ENCODE results near the gene CNIH1.

Gene CNIH1

DNA sequence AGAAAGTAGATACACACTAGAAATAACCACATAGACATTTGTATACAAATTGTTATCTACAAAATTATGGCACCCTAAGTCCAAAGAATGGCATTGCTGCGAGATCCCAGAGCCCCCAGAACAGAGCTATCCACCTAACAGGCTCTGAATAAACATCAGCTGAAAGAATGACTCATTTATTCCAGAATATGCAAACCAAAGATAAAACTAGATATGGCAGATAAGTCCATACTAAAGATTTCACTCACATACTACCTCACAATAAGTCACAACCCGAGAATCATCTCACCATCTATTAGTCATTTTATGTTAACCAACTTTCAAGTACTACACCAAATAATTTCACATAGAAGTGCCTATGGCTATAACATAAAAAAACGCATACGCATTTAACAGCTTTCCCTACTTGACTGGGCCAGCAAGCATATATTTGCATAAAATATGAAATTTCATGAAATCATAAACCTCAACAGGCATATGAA, 5.6 kb downstream of the CNIH1 start:
- TF ChIP-seq, protein P1, sequence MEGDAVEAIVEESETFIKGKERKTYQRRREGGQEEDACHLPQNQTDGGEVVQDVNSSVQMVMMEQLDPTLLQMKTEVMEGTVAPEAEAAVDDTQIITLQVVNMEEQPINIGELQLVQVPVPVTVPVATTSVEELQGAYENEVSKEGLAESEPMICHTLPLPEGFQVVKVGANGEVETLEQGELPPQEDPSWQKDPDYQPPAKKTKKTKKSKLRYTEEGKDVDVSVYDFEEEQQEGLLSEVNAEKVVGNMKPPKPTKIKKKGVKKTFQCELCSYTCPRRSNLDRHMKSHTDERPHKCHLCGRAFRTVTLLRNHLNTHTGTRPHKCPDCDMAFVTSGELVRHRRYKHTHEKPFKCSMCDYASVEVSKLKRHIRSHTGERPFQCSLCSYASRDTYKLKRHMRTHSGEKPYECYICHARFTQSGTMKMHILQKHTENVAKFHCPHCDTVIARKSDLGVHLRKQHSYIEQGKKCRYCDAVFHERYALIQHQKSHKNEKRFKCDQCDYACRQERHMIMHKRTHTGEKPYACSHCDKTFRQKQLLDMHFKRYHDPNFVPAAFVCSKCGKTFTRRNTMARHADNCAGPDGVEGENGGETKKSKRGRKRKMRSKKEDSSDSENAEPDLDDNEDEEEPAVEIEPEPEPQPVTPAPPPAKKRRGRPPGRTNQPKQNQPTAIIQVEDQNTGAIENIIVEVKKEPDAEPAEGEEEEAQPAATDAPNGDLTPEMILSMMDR (conservative IDR thresholded peaks at IDR 0.05; ENCODE audit: low read depth, low read length), result no peak
- H3K4me3 ChIP-seq (ENCODE audit: low read depth, low read length), result no peak overlapping the region
- DNase-seq (ENCODE audit: low read depth), result peak; percentile 87

- TF ChIP-seq, protein P1 (conservative IDR thresholded peaks at IDR 0.05; ENCODE audit: low read depth, low read length), result no peak
- no peak for DNase-seq (ENCODE audit: low read depth)
- no peak overlapping the region for H3K4me3 ChIP-seq (ENCODE audit: low read depth, low read length)
Observed at GRCh38 chr14:54428527-54428926, 12.6 kb downstream of the CNIH1 start.

GRCh38 chr14:54427871-54428270, 13.3 kb downstream of the CNIH1 start:
- H3K4me3 ChIP-seq (ENCODE audit: low read depth, low read length), result no peak overlapping the region
- TF ChIP-seq, protein P1 (conservative IDR thresholded peaks at IDR 0.05; ENCODE audit: low read depth, low read length), result no peak
- no peak for DNase-seq (ENCODE audit: low read depth)

DNA sequence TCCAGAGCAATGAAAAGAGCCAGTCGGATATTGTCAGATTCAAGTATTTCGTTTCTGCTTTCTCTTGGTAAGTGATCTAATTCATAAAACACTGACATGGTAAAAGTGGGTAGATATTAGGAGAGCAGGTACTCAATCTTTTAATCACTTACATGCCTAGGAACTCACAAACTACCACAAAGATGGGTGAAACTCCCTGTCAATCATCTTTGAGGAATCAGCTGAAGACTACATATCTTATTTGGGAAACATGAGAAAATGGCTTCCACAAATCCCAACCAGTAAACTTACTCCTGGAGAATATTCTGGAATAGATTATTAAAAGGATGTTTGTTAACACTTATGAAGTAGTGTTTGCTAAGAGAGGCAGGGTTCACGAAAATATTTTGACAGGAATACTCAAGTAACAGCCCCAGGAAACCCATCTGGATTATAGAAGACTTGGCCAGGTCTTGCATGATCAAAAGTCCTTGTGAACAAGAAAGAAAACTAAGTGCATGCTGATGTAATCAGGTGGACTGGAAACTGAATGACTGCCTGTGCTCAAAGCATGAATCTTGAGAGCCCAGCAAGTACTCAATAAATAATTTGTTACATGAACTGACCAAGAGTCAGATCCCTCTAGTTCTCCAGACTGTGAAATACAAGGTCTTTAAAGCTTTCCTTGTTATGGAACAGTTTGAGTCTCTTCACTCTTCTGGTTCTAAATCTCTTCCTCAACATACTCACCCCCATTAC, 15.5 kb downstream of the CNIH1 start:
- DNase-seq (ENCODE audit: low read depth), result no peak
- no peak overlapping the region for H3K4me3 ChIP-seq (ENCODE audit: low read depth, low read length)
- TF ChIP-seq, protein P1 (conservative IDR thresholded peaks at IDR 0.05; ENCODE audit: low read depth, low read length), result no peak

DNA sequence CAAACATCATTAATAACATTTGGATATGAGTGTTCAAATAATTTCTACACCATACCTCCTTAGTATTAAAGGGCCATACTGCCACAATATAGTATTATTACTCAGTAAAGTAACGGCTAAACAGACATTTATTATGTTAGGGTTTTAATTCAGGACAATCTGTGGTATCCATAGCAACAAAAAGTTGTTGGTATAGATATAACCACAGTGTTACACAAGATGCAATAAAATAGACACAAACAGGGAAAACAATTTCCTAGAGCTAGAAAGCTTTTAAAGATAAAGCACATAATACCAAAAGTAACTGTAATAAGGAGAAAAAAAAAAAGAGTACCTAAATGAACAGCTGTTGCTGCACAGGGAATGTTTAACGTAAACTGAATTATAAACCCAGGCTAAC, 16.1 kb downstream of the CNIH1 start:
- DNase-seq (ENCODE audit: low read depth), result no peak
- TF ChIP-seq, protein P1 (conservative IDR thresholded peaks at IDR 0.05; ENCODE audit: low read depth, low read length), result no peak
- no peak overlapping the region for H3K4me3 ChIP-seq (ENCODE audit: low read depth, low read length)

DNA sequence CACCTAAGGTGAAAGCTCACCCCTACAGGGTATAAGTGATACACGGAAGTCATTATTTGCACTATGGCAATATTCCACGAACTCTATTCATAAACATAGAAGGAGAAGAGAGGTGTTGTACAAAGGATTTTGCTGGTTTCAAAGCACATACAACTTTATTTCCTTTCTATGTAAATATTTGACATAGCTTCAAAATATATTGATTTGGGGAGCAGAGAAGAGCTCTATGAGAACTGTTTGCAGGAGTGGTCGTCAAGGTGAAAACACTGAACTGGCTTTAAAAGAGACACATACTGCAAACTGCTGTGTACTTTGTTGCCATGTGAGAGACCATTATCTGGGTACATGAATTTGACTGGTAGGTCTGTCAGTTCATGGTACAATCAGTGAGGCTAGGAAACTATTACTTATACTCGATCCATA, 16.7 kb downstream of the CNIH1 start:
- TF ChIP-seq, protein P1 (conservative IDR thresholded peaks at IDR 0.05; ENCODE audit: low read depth, low read length), result no peak
- H3K4me3 ChIP-seq (ENCODE audit: low read depth, low read length), result no peak overlapping the region
- DNase-seq (ENCODE audit: low read depth), result no peak

DNA sequence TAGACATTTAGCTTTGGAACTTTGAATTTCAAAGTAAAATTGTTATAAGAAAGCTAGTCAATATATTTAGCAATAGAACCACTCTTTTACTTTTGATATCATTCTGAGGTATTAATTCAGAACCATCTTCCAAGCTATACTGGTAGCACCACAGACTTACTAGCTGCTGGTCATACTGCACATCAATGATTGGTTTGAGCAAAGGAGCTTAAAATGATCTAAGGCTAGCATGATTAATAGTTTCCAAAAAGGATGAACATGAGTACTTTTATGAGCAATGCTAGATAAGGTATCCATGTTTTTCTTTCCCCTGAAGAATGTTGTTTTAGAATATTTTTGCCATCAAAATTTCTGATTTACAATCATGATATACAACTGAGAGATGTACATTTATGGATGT, 17.2 kb downstream of the CNIH1 start:
- DNase-seq (ENCODE audit: low read depth), result no peak
- TF ChIP-seq, protein P1 (conservative IDR thresholded peaks at IDR 0.05; ENCODE audit: low read depth, low read length), result no peak
- H3K4me3 ChIP-seq (ENCODE audit: low read depth, low read length), result no peak overlapping the region

Measured in choroid plexus epithelial cell (primary cell).